ENCODE measurements around the gene UBA7. TPM values are rescaled to one million over a fixed set of nuclear protein-coding genes. Genes with fewer than 3 reads are reported as not detected.

The UBA7 gene
- total and polyA plus RNA-seq, 2 of the 13 experiments (the other 11 are each of a cell fraction or from before 2014, with no cell fraction given): 9.5 to 16.5 TPM

GRCh38 chr3:49786357-49787181 lies 27.2 kb downstream of the UBA7 start, which contains the start of gene IP6K1 (continued):
- TF ChIP-seq HNF4G (IDR thresholded peaks at IDR 0.05; ENCODE audit: borderline replicate concordance, low read depth, low read length) (no peak), HNF4G (CRISPR knock-in tag; IDR thresholded peaks at IDR 0.05; ENCODE audit: borderline replicate concordance, low read depth) (no peak), ATRX (CRISPR knock-in tag; IDR thresholded peaks at IDR 0.05; ENCODE audit: borderline replicate concordance) (no peak), ZNF614 (CRISPR knock-in tag; IDR thresholded peaks at IDR 0.05; ENCODE audit: borderline replicate concordance) (peak; percentile 50; the same call in 1 of the 2 replicates), ZNF879 (CRISPR knock-in tag; IDR thresholded peaks at IDR 0.05) (peak; percentile 86; the same call in 1 of the 2 replicates), SUZ12 (IDR thresholded peaks at IDR 0.05; ENCODE audit: low read depth, low read length) (no peak), GTF2F1 (IDR thresholded peaks at IDR 0.05; ENCODE audit: low read length) (no peak), MXD1 (CRISPR knock-in tag; IDR thresholded peaks at IDR 0.05) (peak; percentile 72; the same call in 1 of the 2 replicates), ZMAT3 (CRISPR knock-in tag; conservative IDR thresholded peaks at IDR 0.05) (peak; percentile 89), ZIK1 (CRISPR knock-in tag; IDR thresholded peaks at IDR 0.05; ENCODE audit: borderline replicate concordance, low read depth) (0 out of 2 replicates have a peak, but pooled peaks have one; percentile 52), CBX2 (IDR thresholded peaks at IDR 0.05; ENCODE audit: low read depth, low read length) (no peak), CBX2 (CRISPR knock-in tag; IDR thresholded peaks at IDR 0.05; ENCODE audit: low read depth) (no peak), ATF7 (IDR thresholded peaks at IDR 0.05) (no peak), ATF7 (CRISPR knock-in tag; IDR thresholded peaks at IDR 0.05) (no peak), FOXP1 (IDR thresholded peaks at IDR 0.05) (no peak), FOXP1 (CRISPR knock-in tag; IDR thresholded peaks at IDR 0.05) (no peak), FOXO4 (CRISPR knock-in tag; conservative IDR thresholded peaks at IDR 0.05) (no peak), IRF1 (CRISPR knock-in tag; IDR thresholded peaks at IDR 0.05; ENCODE audit: low read depth) (no peak), ZNF432 (CRISPR knock-in tag; IDR thresholded peaks at IDR 0.05; ENCODE audit: borderline replicate concordance) (no peak), NR2F6 (IDR thresholded peaks at IDR 0.05) (no peak; the same call in 1 of the 2 replicates), NR2F6 (CRISPR knock-in tag; IDR thresholded peaks at IDR 0.05) (peak; percentile 38; the same call in 1 of the 2 replicates), RFX1 (IDR thresholded peaks at IDR 0.05) (peak; percentile 90), THAP8 (CRISPR knock-in tag; IDR thresholded peaks at IDR 0.05; ENCODE audit: borderline replicate concordance) (no peak), JDP2 (CRISPR knock-in tag; IDR thresholded peaks at IDR 0.05; ENCODE audit: borderline replicate concordance) (no peak)

All from HepG2 (cell line).